ENCODE results near the gene ANKRD36C. TPM values are rescaled to one million over a fixed set of nuclear protein-coding genes. Genes with fewer than 3 reads are reported as not detected.

ANKRD36C gene
- total and polyA plus RNA-seq, 2 experiments from 2014 or later: 16.2 to 16.8 TPM

- Histone ChIP-seq H2AFZ (no peak overlapping the region), H3K9me2 (ENCODE audit: insufficient read depth) (no peaks in the 10 kb centered on the region), H4K20me1 (replicated peaks; ENCODE audit: insufficient read depth) (no peaks in the 10 kb centered on the region), H3K4me2 (no peak overlapping the region), H3K4me3 (no peak overlapping the region), H3K79me2 (replicated peaks; ENCODE audit: insufficient read depth) (no peaks in the 10 kb centered on the region), H3K27me3 (ENCODE audit: insufficient read depth) (no peaks in the 10 kb centered on the region), H3F3A (replicated peaks; ENCODE audit: low read depth) (no peaks in the 10 kb centered on the region), H3K27ac (ENCODE audit: low read depth) (no peak overlapping the region), H3K36me3 (ENCODE audit: insufficient read depth) (no peaks in the 10 kb centered on the region), H3K4me1 (ENCODE audit: insufficient read depth) (no peaks in the 10 kb centered on the region)
- Mint-ChIP-seq H3K27ac (no peak overlapping the region), H3K4me3 (no peak overlapping the region), H3K9me3 (peaks cover 12% of the 10 kb centered on the region), H3K36me3 (ENCODE audit: low read depth) (no peaks in the 10 kb centered on the region), H3K27me3 (ENCODE audit: insufficient read depth, low read depth, poor library complexity) (peaks cover 4% of the 10 kb centered on the region), H3K4me1 (no peaks in the 10 kb centered on the region)
- ATAC-seq: no peak
- no peak for DNase-seq (ENCODE audit: low spot score)
- TF ChIP-seq EZH2 (IDR thresholded peaks at IDR 0.05; ENCODE audit: low read depth, unreplicated experiment) (no peak), CREB1 (CRISPR knock-in tag; IDR thresholded peaks at IDR 0.05; ENCODE audit: low read depth) (no peak), REST (IDR thresholded peaks at IDR 0.05; ENCODE audit: unreplicated experiment) (no peak), ZNF462 (CRISPR knock-in tag; IDR thresholded peaks at IDR 0.05) (no peak), JUNB (IDR thresholded peaks at IDR 0.05; ENCODE audit: unreplicated experiment) (no peak), EZH2phosphoT487 (IDR thresholded peaks at IDR 0.05; ENCODE audit: unreplicated experiment) (no peak), CTCF (conservative IDR thresholded peaks at IDR 0.05; ENCODE audit: low read depth in 2 of 2) (no peak), ZNF114 (CRISPR knock-in tag; IDR thresholded peaks at IDR 0.05) (no peak), STAT1 (IDR thresholded peaks at IDR 0.05; ENCODE audit: unreplicated experiment) (no peak), ETS1 (IDR thresholded peaks at IDR 0.05) (no peak), NANOG (IDR thresholded peaks at IDR 0.05; ENCODE audit: borderline replicate concordance) (no peak), POLR2AphosphoS5 (IDR thresholded peaks at IDR 0.05; ENCODE audit: low read depth) (no peak), ZNF331 (CRISPR knock-in tag; IDR thresholded peaks at IDR 0.05; ENCODE audit: low read depth) (no peak)
Observed at GRCh38 chr2:95799892-95800291, 191.7 kb downstream of the ANKRD36C start.
